Measurements from ENCODE around the gene APOBEC3A.
"Not testable (repeated sequence)": the region's sequence is repeated elsewhere in the genome, so short reads cannot be mapped to it uniquely, and the experiment has no call there.

Gene APOBEC3A

GRCh38 chr22:38981992-38982927 lies 24.9 kb downstream of the APOBEC3A start, which contains the start of gene APOBEC3B:
TSS of gene APOBEC3B (plus strand) at chr22:38982347. CDS start at chr22:38982454, 107 bp downstream.
- peak; percentile 65 for DNase-seq

DNA sequence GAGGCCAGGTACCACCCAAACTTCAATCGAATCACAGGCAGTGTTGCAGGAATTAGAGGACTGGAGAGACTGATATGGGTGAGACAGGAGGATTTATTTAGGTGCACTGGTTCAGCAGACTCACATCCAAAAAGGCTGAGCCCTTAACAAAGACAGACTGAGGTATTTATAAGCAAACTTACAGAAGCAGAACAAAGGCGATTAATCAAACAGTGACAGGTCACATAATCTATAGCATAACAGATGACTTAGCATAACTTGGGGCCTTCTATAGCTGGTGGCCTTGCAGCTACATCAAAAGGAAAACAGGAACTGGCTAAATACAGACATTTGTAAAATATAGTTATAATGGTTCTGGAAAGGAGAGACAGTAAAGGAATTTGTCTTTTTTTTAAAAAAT lies 26.8 kb downstream of the APOBEC3A start:
- no peak for DNase-seq

- peak; percentile 81 for DNase-seq
These were observed 27.7 kb downstream of the APOBEC3A start for GRCh38 chr22:38984784-38985757.

GRCh38 chr22:38986629-38987028 lies 29.2 kb downstream of the APOBEC3A start:
- DNase-seq: no peak

GRCh38 chr22:38987171-38987895 lies 29.9 kb downstream of the APOBEC3A start:
- no peak for DNase-seq

GRCh38 chr22:38989466-38989865 lies 32.1 kb downstream of the APOBEC3A start:
- no peak for DNase-seq

DNA sequence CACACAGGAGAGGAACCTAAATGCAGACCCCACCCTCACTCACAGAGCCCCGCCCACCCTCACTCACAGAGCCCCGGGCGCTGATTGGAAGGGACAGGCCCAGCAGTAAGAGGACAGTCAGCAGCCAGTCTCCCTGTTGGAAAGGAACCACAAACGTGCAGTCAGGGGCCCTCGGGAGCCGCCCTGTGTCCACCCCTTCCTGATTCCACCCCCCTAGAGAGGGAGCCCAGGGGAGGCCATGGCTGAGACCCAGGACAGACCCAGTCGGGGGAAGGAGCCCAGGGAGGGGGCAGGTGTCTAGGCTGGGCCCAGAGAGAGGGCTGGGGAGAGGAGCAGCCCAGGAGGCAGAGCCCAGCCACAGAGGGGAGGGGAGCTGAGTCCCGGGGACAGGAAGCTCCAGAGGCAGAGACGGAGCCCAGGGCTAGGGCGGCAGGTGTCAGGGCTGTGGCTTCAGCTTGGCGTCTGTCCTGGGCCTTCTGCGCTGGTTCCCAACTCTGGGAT lies 35.5 kb downstream of the APOBEC3A start:
- DNase-seq: not testable (repeated sequence)

DNA sequence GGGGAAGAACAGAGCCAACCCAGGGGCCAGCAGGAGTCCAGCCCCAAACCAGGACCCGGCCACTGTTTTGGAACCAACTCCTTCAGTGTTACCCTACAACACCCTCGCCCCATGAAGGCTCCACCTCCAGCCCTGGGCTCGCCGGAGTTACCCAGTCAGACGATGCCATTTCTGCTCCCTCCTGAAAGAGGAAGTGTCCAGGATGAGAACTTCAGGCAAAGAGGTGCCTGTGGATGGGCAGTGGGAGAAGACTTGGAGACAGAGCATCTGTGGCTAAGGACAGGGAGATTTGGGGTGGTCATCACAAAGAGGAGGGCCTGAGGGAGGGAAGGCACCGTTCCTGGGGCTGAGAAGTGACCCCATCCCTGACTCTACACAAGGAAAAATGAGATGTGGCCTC lies 38.7 kb downstream of the APOBEC3A start:
- DNase-seq: no peak

GRCh38 chr22:38997518-38997917 lies 40.1 kb downstream of the APOBEC3A start:
- DNase-seq: no peak

DNA sequence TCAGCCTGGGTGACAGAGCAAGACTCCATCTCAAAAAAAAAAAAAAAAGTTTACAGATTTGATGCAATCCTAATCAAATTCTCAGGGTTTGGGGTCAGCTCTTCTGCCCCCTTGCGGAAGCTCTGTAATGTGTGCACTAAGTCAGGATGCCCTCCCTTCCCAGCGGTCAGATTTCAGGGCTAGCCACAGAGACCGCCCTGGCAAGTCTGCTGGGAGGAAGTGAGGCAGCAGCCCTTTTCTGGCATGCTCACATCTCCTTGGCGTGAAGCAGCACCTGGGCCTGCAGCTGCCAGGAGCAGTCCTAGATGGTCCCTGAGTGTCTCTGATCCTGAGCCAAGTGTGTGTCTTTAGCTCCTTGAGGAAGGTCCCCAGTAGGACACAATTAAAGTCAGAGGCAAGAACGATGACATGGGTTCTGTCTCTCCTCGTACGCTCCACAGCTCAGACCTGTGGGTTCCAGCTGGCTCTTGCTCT lies 45.8 kb downstream of the APOBEC3A start:
- peak; percentile 86 for DNase-seq

GRCh38 chr22:39007177-39007576 lies 49.8 kb downstream of the APOBEC3A start:
- DNase-seq: no peak

GRCh38 chr22:39008271-39008850 lies 51.0 kb downstream of the APOBEC3A start:
- not testable (repeated sequence) for DNase-seq

- no peak for DNase-seq
These were observed 53.5 kb downstream of the APOBEC3A start for GRCh38 chr22:39010946-39011345.
